ENCODE results near the gene NELL2. TPM values are rescaled to one million over a fixed set of nuclear protein-coding genes. Genes with fewer than 3 reads are reported as not detected.
A peak's percentile ranks its signal among the peaks of the same experiment; 100 is the strongest.

NELL2 gene
- polyA plus RNA-seq, 1 experiment = 0.43 TPM

GRCh38 chr12:44816446-44817017, 59.6 kb downstream of the NELL2 start:
- no peaks in the 10 kb centered on the region for H3K9me3 ChIP-seq (ENCODE audit: control insufficient read depth, insufficient read depth, low read length)
- H3K4me3 ChIP-seq (ENCODE audit: low read depth, low read length) = no peak overlapping the region
- DNase-seq (ENCODE audit: low read depth, low spot score) = no peak
- H3K27ac ChIP-seq (ENCODE audit: low read depth, low read length) = no peak overlapping the region
- TF ChIP-seq, protein P1, sequence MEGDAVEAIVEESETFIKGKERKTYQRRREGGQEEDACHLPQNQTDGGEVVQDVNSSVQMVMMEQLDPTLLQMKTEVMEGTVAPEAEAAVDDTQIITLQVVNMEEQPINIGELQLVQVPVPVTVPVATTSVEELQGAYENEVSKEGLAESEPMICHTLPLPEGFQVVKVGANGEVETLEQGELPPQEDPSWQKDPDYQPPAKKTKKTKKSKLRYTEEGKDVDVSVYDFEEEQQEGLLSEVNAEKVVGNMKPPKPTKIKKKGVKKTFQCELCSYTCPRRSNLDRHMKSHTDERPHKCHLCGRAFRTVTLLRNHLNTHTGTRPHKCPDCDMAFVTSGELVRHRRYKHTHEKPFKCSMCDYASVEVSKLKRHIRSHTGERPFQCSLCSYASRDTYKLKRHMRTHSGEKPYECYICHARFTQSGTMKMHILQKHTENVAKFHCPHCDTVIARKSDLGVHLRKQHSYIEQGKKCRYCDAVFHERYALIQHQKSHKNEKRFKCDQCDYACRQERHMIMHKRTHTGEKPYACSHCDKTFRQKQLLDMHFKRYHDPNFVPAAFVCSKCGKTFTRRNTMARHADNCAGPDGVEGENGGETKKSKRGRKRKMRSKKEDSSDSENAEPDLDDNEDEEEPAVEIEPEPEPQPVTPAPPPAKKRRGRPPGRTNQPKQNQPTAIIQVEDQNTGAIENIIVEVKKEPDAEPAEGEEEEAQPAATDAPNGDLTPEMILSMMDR (IDR thresholded peaks at IDR 0.05; ENCODE audit: low read depth, low read length) = no peak
- H3K27me3 ChIP-seq (ENCODE audit: control insufficient read depth, insufficient read depth, low read length) = no peaks in the 10 kb centered on the region
- CTCF ChIA-PET = no interaction called here
- POLR2A ChIA-PET = no interaction called here

DNA sequence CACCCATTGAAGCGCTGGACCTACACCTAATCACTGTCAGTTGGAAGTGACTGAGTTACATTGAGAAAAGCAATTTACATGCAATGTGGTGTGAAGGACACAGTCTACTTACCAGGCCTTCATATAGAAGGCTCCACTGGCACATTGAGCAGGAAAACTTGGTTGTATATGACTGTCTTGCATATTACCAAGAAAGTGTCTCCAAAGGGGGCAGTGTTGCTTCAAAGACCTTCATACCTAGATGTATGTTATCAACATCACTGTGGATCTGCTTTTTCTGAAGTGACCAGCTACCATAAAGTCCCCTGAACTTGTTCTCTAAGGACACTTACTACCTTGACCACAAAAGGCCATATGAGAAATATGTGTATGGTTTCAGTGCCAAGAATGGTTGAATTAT, 64.1 kb downstream of the NELL2 start:
- CTCF ChIA-PET = no interaction called here
- H3K27ac ChIP-seq (ENCODE audit: low read depth, low read length) = no peak overlapping the region
- no peak for DNase-seq (ENCODE audit: low read depth, low spot score)
- TF ChIP-seq, protein P1 (IDR thresholded peaks at IDR 0.05; ENCODE audit: low read depth, low read length) = 0 out of 2 replicates have a peak, but pooled peaks have one; percentile 10
- no peak overlapping the region for H3K4me3 ChIP-seq (ENCODE audit: low read depth, low read length)
- H3K27me3 ChIP-seq (ENCODE audit: control insufficient read depth, insufficient read depth, low read length) = no peaks in the 10 kb centered on the region
- POLR2A ChIA-PET = no interaction called here
- H3K9me3 ChIP-seq (ENCODE audit: control insufficient read depth, insufficient read depth, low read length) = no peaks in the 10 kb centered on the region

DNA sequence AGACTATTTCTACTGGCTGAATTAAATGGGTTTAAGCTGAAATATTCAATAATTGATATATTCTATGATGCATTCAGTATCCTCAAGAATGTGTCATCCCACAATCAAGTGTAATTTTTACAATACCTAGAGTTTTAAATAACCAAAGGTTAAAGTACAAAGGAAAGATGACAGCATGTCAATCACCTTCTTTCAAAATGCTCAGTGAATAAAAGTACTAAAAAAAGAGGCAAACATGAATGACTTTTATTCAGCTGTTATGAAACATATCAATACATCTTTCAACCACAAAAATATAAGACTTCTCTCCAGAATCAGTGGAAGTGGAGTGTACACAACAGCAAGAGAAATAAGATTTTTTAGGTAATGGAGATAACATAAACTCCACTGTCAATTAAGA, 72.0 kb downstream of the NELL2 start:
- POLR2A ChIA-PET = no interaction called here
- TF ChIP-seq, protein P1 (IDR thresholded peaks at IDR 0.05; ENCODE audit: low read depth, low read length) = no peak
- H3K27me3 ChIP-seq (ENCODE audit: control insufficient read depth, insufficient read depth, low read length) = no peaks in the 10 kb centered on the region
- H3K9me3 ChIP-seq (ENCODE audit: control insufficient read depth, insufficient read depth, low read length) = no peaks in the 10 kb centered on the region
- no peak for DNase-seq (ENCODE audit: low read depth, low spot score)
- no peak overlapping the region for H3K4me3 ChIP-seq (ENCODE audit: low read depth, low read length)
- CTCF ChIA-PET = no interaction called here
- H3K27ac ChIP-seq (ENCODE audit: low read depth, low read length) = no peak overlapping the region

DNA sequence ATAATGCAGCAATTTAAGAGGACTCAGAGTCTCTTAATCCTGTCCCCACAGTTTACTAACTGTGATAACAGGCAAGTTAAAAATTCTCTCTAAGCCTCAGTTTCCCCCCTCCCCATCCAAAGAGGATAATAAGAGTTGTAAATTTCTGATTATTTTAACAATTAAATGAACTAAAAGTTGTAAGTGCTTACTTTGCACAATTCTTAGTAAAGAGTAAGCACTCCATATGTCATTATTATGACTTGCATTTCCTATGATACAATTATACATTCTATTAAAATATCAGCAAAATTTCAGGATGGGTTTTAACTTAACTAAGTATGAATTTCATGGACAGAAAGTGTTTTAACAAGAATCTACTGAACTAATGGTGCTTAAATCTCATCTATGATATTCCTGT, 80.1 kb downstream of the NELL2 start:
- no peak overlapping the region for H3K4me3 ChIP-seq (ENCODE audit: low read depth, low read length)
- POLR2A ChIA-PET = no interaction called here
- CTCF ChIA-PET = no interaction called here
- TF ChIP-seq, protein P1 (IDR thresholded peaks at IDR 0.05; ENCODE audit: low read depth, low read length) = no peak
- no peak for DNase-seq (ENCODE audit: low read depth, low spot score)
- no peak overlapping the region for H3K27ac ChIP-seq (ENCODE audit: low read depth, low read length)
- no peaks in the 10 kb centered on the region for H3K9me3 ChIP-seq (ENCODE audit: control insufficient read depth, insufficient read depth, low read length)
- no peaks in the 10 kb centered on the region for H3K27me3 ChIP-seq (ENCODE audit: control insufficient read depth, insufficient read depth, low read length)

- Histone ChIP-seq H3K27ac (ENCODE audit: low read depth, low read length) (no peak overlapping the region), H3K9me3 (ENCODE audit: control insufficient read depth, insufficient read depth, low read length) (no peaks in the 10 kb centered on the region), H3K4me3 (ENCODE audit: low read depth, low read length) (no peak overlapping the region), H3K27me3 (ENCODE audit: control insufficient read depth, insufficient read depth, low read length) (no peaks in the 10 kb centered on the region)
- TF ChIP-seq, protein P1 (IDR thresholded peaks at IDR 0.05; ENCODE audit: low read depth, low read length) = no peak
- ChIA-PET CTCF (no interaction called here), POLR2A (no interaction called here)
- DNase-seq (ENCODE audit: low read depth, low spot score) = no peak
These were observed 87.4 kb downstream of the NELL2 start for GRCh38 chr12:44788731-44789130.
